NCI-H82 treated with DMSO at 0.1 percent for 48 hours (cell line): ENCODE measurements around the gene DSCAM.

Source experiments
- DNase-seq: peaks from one replicate; lab custom pipeline; 2025; ENCODE audit not compliant: unreplicated experiment; lab: John Stamatoyannopoulos, UW

Gene DSCAM

DNA sequence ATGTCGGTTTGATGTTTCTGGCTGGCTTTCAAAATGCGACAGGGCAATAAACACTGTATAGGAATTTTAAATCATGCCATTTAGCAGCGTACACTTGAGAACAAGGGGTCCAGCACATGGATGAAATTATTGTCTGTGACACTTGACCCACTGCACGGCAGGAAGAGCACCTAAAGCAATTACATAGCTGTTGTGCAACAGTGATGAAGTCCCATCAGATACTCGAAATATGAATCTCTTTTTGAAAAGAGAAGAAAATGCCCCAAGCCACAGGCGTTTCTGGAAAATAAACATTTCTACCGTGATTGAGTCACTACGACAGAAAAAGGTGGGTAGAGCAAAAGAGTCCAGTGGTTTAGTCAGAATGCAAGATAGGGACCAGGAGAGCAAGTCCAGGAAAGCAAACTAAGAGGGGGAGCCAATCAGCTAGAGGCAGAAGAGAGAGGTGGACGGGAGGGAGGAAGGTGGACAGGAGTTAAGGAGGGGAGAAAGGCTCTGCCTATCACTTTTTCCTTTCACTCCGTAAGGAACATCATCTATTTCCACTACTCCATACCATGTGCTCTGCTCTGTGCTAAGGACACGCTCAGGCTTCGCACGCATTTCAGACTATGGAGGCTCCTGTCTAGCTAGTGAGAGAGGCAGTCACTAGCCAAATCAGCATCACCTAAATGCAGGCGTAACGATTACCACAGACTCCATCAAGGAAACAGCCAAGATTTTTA is 6.4 kb downstream of the DSCAM start:
- no peak for DNase-seq

- DNase-seq = no peak
These were observed 7.4 kb downstream of the DSCAM start for GRCh38 chr21:40839521-40839920.

DNA sequence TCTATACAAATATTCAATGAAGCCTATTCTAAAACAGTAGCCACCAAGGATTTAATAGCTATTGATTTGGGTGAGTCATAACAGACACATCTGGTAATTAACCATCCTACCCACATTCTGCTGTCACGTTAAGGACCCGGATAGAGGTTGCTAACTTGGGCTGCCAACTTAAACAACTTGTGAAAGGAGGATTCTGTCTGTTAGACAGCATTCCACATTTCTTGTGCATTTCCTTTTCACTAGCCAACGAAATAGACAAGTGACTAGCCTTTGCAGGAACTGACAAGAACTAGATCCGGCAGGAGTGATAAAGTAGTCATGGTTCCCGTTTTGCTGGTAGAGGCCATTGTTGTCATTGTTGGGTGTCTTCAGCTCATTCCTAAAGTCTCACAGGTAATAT is 9.5 kb downstream of the DSCAM start:
- no peak for DNase-seq

DNA sequence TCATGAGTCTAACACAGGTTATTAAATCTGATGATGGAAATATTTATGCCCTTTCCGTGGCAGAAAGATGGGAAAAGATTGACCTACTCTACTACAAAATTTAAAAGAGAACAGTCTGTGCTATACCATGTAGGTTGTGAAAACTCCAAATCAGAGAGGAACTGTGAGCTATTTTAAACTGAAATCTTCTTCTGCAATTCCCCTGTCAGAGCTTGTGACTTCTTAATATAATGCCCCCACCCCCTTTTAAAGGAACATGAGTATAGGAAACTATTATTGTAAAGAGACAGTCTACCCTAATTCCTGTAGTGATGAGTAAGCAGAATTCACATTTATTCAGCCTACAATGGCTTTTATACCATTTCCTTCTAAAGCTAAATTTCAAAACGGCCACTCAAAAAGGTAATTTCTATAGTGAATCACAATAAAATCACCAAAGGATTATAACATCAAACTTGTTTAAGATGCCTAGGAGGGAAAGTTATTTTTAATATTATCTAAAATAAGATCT is 11.7 kb downstream of the DSCAM start:
- DNase-seq = no peak

DNA sequence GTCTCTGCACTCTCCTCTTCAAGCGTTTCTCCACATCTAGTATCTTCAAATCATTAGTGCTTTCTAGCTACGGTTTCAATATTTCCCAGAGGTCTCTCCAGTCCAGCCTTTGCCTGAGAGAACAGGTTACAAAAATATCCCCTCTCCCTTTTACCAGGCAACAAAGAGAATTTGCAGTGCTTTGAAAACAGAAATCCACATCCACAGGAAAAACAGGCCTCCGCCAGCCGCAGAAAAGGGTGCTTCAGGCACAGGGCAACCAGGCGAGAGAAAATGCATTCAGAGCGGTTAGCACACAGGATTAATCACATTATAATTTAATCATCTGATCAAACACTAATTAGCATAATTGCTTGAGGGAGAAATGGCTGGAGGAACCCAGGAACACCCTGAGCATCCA is 13.8 kb downstream of the DSCAM start:
- no peak for DNase-seq

GRCh38 chr21:40832316-40832715 is 14.6 kb downstream of the DSCAM start:
- no peak for DNase-seq

DNA sequence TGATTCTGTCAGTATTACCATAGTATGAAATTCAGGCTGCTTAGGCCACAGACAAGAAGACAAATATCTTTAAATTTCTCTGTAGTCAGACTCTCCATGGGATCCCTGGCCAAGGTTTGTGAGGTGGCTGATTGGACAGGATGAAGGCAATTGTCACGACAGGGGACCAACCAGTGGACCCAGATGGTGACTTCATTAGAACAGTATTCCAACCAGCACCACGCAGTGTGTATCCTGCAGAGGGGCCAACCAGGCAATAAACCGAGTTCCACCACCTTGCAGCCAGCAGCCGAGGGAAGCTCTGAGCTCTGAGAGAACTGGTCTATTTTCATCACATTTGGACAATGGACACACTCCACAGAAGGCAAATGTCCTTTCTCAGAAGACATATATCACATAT is 16.1 kb downstream of the DSCAM start:
- DNase-seq = no peak

DNA sequence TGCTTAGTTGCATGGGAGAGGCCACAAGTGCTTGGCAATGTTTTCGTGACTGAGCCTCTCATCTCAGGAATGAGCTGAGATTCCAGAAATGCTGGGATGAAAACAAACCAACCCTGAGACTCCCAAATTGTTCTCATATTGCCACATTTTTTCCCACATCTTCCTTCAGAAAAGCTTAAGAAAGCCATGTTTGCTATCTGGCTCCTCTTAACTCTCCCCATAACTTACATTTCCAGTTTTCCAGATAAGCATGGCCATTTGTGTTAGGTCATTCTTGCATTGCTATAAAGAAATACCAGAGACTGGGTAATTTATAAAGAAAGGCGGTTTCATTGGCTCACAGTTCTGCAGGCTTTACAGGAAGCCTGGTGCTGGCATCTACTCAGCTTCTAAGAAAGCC is 17.2 kb downstream of the DSCAM start:
- DNase-seq = no peak

DNA sequence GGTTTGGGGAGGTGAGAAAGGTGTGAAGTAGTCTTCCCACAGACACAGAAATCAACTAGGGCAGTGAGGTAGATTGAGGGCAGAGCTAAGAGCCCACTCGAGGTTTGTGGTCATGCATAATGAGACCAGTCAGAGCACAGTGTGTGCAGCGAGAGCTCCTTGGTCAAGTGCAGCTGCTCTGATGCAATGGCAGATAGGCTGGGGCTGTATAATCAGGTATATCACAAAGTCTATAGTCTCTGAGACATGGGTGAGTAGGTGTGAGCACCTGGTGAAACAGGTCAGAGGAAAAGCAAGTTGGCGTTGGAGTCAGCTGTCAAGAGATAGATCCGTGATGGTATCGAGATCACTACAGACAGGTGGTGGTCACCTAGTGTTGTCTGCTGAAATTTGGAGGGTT is 17.6 kb downstream of the DSCAM start:
- no peak for DNase-seq

- DNase-seq = no peak
These were observed 19.4 kb downstream of the DSCAM start for GRCh38 chr21:40827509-40827908.

DNA sequence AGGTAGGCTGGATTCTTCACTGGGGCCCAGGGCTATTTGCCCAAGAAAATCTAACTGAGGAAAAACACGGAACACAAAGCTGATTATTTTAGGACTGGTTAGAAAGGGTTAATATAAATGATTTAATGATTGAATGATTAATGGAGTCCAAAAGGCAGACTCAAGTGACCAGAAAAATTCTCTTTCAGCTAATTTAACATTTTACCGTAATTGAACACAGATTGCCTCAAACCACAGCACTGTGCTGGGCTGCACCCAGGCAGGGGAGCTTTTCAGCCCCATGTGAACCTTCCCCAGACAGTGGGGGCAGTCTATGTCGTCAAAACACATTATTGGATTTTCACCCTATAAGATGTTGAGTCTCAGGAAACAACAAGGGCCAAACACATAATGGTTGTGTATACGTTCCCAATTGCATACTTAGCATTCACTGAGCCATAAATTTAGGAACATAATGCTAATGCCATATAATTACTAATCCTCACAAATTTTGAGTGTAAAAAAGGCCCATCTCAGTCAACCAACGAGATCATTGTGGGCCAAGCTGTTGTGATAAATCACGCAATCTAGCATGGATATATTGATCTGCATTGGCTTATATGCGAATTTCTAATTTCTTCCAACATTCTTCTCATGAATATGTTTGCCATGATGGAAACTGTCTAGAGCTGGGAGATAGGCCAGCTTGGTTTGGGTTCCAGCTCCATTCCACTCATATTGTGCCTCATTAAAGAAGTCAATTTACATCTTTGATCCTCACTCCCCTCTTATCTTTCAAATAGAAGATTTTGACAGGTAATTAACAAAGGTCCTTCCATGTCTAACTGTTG is 27.7 kb downstream of the DSCAM start:
- no peak for DNase-seq

- no peak for DNase-seq
These were observed 33.0 kb downstream of the DSCAM start for GRCh38 chr21:40813918-40814317.

- DNase-seq = no peak
These were observed 37.2 kb downstream of the DSCAM start for GRCh38 chr21:40809673-40810197.

DNA sequence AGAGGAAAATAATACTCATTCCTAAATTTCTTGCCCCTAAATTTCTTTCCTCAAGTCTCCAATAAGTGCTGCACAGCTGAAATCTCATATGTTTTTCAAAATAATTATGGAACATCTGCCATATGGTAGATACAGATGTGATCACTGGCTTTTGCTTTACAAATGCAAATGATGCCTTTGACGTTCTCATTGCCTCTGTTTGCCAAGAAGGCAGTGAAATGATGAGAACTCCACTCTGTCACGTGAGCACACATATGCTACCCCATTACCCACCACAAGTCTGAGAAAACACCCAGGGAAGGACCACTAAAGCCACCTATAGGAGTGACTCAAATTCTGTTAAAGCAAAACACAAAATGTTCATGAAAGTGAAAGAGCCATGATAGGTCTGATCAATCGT is 43.9 kb downstream of the DSCAM start:
- DNase-seq = no peak

GRCh38 chr21:40800126-40800525 is 46.8 kb downstream of the DSCAM start:
- no peak for DNase-seq

DNA sequence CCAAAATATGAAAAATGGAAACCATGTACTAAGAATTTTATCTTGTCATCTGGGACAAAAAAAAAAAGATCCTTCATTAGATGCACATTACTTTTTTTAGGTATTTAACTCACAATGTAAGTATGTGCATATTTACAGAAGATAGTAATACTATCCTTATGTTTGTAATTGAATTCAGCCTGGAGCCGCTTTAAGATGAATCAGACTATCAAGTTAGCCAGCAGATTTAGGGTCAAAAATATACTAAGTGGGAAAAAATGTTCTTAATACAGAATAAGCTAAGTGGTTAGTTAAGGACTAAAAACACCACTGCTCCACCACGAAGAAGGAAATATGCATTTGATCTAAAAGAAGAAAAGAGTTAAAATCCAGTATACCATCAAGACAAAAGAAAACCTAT is 49.1 kb downstream of the DSCAM start:
- DNase-seq = no peak

DNA sequence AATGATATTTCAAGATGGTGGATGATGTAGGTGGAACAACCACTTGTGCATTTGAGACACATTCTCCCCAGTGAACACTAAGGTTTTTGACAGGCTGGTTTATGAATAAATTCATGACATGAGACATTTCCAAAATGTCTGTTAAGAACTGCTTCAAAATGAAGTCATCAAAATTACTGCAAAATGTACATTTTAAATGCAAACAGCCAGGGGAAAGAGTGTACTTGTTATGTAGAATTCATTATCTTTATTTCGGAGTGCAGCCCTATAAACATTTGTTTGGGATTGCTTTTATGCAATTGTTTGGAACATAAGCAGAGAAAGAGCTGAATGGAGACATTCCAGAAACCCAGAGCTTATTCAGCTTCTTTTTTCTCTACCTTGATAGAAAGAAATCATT is 49.5 kb downstream of the DSCAM start:
- DNase-seq = no peak

DNA sequence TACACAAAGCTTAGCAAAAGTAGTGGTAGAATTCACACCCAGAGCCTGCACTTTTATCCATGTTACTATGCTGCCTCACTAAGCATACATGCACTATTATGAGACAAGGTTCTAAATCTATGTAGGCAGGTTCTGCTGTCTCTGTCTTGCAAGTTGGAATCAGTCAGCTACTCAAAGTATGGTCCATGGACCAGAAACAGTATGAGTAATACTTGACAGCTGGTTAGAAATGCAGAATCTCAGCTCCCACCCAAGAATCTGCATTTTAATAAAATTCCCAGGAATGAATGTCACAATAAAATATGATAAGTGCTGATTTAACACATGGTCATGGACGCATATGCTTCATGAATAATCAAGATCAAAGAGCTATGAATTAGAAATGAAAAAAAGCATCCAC is 50.5 kb downstream of the DSCAM start:
- DNase-seq = no peak

GRCh38 chr21:40795313-40795712 is 51.6 kb downstream of the DSCAM start:
- no peak for DNase-seq

- no peak for DNase-seq
These were observed 54.1 kb downstream of the DSCAM start for GRCh38 chr21:40792691-40793456.

DNA sequence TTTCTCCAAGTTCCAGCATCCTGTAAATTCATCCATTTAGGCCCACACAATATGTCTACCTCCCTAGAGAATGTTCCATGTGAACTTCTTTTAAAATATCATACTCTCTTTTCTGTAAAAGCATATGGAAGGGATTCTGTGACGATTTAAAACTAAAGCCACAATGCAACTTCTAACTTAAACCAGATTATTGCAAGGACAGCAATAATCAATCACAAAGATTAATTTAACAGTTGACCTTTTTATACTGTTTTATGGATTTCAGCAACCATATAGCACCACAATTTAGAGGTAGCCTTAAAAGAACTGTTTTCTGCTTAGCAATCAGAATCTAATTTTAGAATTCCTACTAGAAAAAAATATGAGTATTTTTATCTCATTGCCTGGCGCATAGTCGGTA is 58.3 kb downstream of the DSCAM start:
- no peak for DNase-seq
